Upper lobe of left lung (tissue), 4 donors: ENCODE data around the gene STRBP.

Experiments
- POLR2A ChIP-seq, 4 donors: fragments of 450-650 bp; IDR thresholded peaks; one replicate each; pipeline ENCODE4 v1.5.1; 2016 to 2017; ENCODE audit warnings: antibody characterized with exemption in 4 of 4, mild to moderate bottlenecking in 2 of 4
- TF ChIP-seq, protein P1 (sequence below), 6 experiments: fragments of 450-650 bp in 4 of 6; fragments of 200-600 bp in 2 of 6; sonication (generic) in 2 of 6; IDR thresholded peaks; one replicate each; pipeline ENCODE4 v1.5.1; 2016 to 2019; ENCODE audit warnings: antibody characterized with exemption in 6 of 6

DNA sequence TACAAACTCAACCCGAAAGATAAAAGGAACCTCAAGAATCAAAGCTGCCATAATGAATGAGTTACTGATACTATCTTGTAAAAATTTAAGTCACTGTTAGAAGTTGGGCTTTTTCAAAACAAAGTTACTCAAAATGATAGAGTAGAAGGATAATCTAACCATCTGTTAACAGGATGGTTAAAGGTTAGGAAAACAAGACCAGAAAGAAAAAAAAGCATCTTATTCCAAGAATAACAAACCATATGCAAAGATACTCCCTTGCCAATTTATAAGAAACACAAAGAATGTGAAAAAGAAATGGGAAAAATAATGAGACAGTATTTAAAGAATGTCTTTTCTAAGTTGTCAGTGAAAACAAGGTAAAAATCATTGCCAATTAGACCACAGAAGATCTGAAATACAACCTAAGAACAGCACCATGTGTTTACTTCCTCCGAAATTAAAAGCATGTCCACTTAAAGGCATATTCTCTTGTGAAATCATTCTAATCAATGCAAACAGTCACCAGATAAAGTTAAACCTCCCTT lies 51.2 kb downstream of the STRBP start:
- TF ChIP-seq, protein P1, sequence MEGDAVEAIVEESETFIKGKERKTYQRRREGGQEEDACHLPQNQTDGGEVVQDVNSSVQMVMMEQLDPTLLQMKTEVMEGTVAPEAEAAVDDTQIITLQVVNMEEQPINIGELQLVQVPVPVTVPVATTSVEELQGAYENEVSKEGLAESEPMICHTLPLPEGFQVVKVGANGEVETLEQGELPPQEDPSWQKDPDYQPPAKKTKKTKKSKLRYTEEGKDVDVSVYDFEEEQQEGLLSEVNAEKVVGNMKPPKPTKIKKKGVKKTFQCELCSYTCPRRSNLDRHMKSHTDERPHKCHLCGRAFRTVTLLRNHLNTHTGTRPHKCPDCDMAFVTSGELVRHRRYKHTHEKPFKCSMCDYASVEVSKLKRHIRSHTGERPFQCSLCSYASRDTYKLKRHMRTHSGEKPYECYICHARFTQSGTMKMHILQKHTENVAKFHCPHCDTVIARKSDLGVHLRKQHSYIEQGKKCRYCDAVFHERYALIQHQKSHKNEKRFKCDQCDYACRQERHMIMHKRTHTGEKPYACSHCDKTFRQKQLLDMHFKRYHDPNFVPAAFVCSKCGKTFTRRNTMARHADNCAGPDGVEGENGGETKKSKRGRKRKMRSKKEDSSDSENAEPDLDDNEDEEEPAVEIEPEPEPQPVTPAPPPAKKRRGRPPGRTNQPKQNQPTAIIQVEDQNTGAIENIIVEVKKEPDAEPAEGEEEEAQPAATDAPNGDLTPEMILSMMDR (IDR thresholded peaks at IDR 0.05), result no peak
- no peak for TF ChIP-seq POLR2A (IDR thresholded peaks at IDR 0.05)
